Muscle layer of colon (tissue), 2 donors: Measurements from ENCODE around the gene VPS16.
A peak's percentile ranks its signal among the peaks of the same experiment; 100 is the strongest.

Experiments used
- H3K27ac ChIP-seq: one replicate; pipeline ENCODE4 v1.7.0; 2013; ENCODE audit warnings: low read depth, mild to moderate bottlenecking, low read length, moderate library complexity
- H3K27me3 ChIP-seq, 2 donors: one replicate each; pipeline ENCODE4 v1.7.0; 2013; ENCODE audit warnings: low read length in 2 of 2, mild to moderate bottlenecking in 2 of 2; ENCODE audit not compliant: insufficient read depth in 2 of 2, control insufficient read depth in 1 of 2
- H3K36me3 ChIP-seq: one replicate; pipeline ENCODE4 v1.7.0; 2013; ENCODE audit warnings: mild to moderate bottlenecking, low read length; ENCODE audit not compliant: insufficient read depth
- H3K4me1 ChIP-seq: one replicate; pipeline ENCODE4 v1.7.0; 2013; ENCODE audit warnings: mild to moderate bottlenecking, low read length; ENCODE audit not compliant: insufficient read depth
- H3K4me3 ChIP-seq, 2 donors: one replicate each; pipeline ENCODE4 v1.7.0; 2013; ENCODE audit warnings: low read length in 2 of 2, low read depth in 1 of 2, mild to moderate bottlenecking in 1 of 2, moderate library complexity in 1 of 2
- H3K9ac ChIP-seq: one replicate; pipeline ENCODE4 v1.7.0; 2013; ENCODE audit warnings: low read length
- H3K9me3 ChIP-seq: one replicate; pipeline ENCODE4 v1.7.0; 2013; ENCODE audit warnings: mild to moderate bottlenecking, low read length
- donor health status: abdominal sarcoma.
- donor health status: Adenocarcinoma of cecum.

VPS16 gene

GRCh38 chr20:2838847-2839671, 1.5 kb upstream of the VPS16 start:
- Histone ChIP-seq H3K4me3 (peak overlapping the region in 1 of 2 donors; percentile 85), H3K27ac (no peak overlapping the region), H3K36me3 (peaks cover 11% of the 10 kb centered on the region), H3K4me1 (peaks cover 20% of the 10 kb centered on the region), H3K27me3 (no peaks in the 10 kb centered on the region), H3K9ac (no peak overlapping the region), H3K9me3 (no peaks in the 10 kb centered on the region)

- H3K27ac ChIP-seq: peak overlapping the region; percentile 95
- no peaks in the 10 kb centered on the region for H3K9me3 ChIP-seq
- peak overlapping the region; percentile 82 to 85 for H3K4me3 ChIP-seq
- peaks cover 11% of the 10 kb centered on the region for H3K36me3 ChIP-seq
- H3K9ac ChIP-seq: peak overlapping the region; percentile 39
- peaks cover 20% of the 10 kb centered on the region for H3K4me1 ChIP-seq
- H3K27me3 ChIP-seq: no peaks in the 10 kb centered on the region
Observed at GRCh38 chr20:2839732-2840137, 810 bp upstream of the VPS16 start.

GRCh38 chr20:2840967-2841531, 504 bp downstream of the VPS16 start:
- Histone ChIP-seq H3K4me1 (peaks cover 20% of the 10 kb centered on the region), H3K9ac (peak overlapping the region; percentile 76), H3K27ac (peak overlapping the region; percentile 92), H3K27me3 (no peaks in the 10 kb centered on the region), H3K9me3 (no peaks in the 10 kb centered on the region), H3K36me3 (peaks cover 10% of the 10 kb centered on the region), H3K4me3 (peak overlapping the region; percentile 85 to 96)

DNA sequence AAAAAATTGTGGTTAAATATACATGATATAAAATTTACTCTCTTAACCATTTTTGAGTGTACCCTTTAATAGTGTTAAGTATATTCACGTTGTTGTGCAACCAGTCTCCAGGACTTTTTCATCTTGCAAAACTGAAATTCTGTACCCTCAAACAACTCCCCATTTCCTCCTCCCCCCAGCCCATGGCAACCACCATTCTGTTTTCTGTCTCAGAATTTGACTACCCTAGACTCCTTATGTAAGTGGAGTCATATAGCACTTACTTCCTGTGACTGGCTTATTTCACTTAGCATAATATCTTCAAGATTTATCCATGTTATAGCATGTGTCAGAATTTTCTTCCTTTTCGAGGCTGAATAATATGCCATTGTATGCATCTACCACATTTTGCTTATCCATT, 5.1 kb downstream of the VPS16 start:
- peaks cover 10% of the 10 kb centered on the region for H3K4me1 ChIP-seq
- no peaks in the 10 kb centered on the region for H3K9me3 ChIP-seq
- no peaks in the 10 kb centered on the region for H3K36me3 ChIP-seq
- H3K27ac ChIP-seq: no peak overlapping the region
- no peak overlapping the region for H3K9ac ChIP-seq
- no peak overlapping the region for H3K4me3 ChIP-seq
- no peaks in the 10 kb centered on the region for H3K27me3 ChIP-seq

DNA sequence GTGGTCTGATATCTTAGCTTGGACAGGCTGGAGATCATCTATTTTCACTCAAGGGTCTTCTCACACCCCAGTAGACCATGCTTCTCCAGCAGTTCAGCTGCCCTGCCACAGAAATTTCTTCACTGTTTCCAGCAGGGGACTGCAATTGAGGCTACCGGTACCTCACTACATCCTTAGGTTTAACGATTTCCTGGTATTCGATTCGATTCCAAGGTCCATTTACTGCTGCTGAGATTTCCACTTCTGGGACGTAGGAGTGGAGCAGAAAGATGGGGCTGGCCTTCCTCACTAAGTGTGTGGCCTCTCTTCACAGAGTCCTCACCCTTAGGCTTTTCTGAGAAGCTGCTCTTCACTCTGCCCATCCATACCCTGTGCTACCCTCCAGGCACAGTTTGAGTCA, 6.2 kb downstream of the VPS16 start:
- H3K27me3 ChIP-seq: no peaks in the 10 kb centered on the region
- no peaks in the 10 kb centered on the region for H3K36me3 ChIP-seq
- no peak overlapping the region for H3K9ac ChIP-seq
- no peaks in the 10 kb centered on the region for H3K9me3 ChIP-seq
- peaks cover 4% of the 10 kb centered on the region for H3K4me1 ChIP-seq
- H3K4me3 ChIP-seq: no peak overlapping the region
- no peak overlapping the region for H3K27ac ChIP-seq

- H3K9me3 ChIP-seq: no peaks in the 10 kb centered on the region
- no peaks in the 10 kb centered on the region for H3K27me3 ChIP-seq
- H3K27ac ChIP-seq: no peak overlapping the region
- peaks cover 3% of the 10 kb centered on the region for H3K4me1 ChIP-seq
- H3K4me3 ChIP-seq: no peak overlapping the region
- no peaks in the 10 kb centered on the region for H3K36me3 ChIP-seq
- no peak overlapping the region for H3K9ac ChIP-seq
Observed at GRCh38 chr20:2847802-2848201, 7.3 kb downstream of the VPS16 start.

DNA sequence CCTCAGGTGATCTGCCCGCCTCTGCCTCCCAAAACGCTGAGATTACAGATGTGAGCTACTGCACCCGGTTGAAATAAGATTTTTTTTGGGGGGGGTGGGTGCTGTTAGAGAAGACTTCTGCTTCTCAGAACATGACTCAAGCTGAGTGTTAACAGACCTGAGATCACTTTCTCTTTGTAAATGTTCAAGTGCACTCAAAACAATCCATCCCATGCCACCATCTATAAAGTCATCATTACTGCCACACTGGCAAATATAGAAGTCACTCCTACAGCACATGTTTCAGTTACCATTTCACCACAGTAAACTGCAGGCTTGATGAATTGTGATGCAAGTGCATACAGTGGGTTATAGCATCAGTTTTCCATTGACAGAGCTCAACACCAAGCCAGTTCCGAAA, 9.0 kb downstream of the VPS16 start:
- peaks cover 3% of the 10 kb centered on the region for H3K4me1 ChIP-seq
- H3K27ac ChIP-seq: no peak overlapping the region
- no peaks in the 10 kb centered on the region for H3K9me3 ChIP-seq
- no peaks in the 10 kb centered on the region for H3K27me3 ChIP-seq
- H3K9ac ChIP-seq: no peak overlapping the region
- H3K4me3 ChIP-seq: no peak overlapping the region
- no peaks in the 10 kb centered on the region for H3K36me3 ChIP-seq

DNA sequence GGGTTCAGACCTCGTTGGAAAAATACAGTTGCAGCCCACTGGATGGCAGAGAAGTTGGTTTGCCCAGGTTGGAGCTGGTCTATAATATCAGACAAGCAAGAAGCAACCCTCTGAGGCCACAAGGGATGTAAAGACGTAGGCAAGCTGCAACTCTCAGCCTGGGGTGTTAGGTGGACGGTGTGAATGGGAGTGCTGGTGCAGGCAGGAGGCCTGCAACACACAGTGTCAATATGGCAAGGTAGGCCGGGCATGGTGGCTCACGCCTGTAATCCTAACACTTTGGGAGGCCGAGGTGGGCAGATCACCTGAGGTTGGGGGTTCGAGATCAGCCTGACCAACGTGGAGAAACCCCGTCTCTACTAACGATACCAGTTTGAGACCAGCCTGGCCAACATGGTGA, 10.5 kb downstream of the VPS16 start:
- peaks cover 3% of the 10 kb centered on the region for H3K4me1 ChIP-seq
- no peak overlapping the region for H3K9ac ChIP-seq
- no peaks in the 10 kb centered on the region for H3K9me3 ChIP-seq
- no peak overlapping the region for H3K4me3 ChIP-seq
- H3K27me3 ChIP-seq: no peaks in the 10 kb centered on the region
- no peak overlapping the region for H3K27ac ChIP-seq
- H3K36me3 ChIP-seq: no peaks in the 10 kb centered on the region

DNA sequence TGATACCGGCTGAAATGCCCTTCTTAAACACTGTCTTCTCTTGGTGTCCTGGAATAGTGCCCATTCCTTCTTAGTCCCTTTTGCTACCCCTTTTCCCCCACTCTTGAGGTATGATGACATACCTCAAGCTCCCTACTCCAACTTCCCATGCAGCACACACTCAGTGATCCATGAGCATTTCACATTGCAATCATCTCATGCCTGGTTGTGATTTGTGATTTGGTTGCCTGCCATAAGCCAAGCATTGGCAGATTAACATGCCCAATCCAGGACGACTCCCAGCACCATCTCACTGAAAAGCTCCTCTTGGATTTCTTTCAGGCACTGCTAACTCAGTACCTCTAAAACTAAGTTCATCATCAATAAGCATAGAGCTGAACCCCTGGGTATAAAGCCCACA, 18.0 kb downstream of the VPS16 start:
- Histone ChIP-seq H3K4me3 (no peak overlapping the region), H3K27me3 (no peaks in the 10 kb centered on the region), H3K4me1 (no peaks in the 10 kb centered on the region), H3K36me3 (peaks cover 30% of the 10 kb centered on the region), H3K9me3 (no peaks in the 10 kb centered on the region), H3K9ac (no peak overlapping the region), H3K27ac (no peak overlapping the region)

- Histone ChIP-seq H3K27me3 (no peaks in the 10 kb centered on the region), H3K4me3 (no peak overlapping the region), H3K9me3 (no peaks in the 10 kb centered on the region), H3K9ac (no peak overlapping the region), H3K4me1 (no peaks in the 10 kb centered on the region), H3K27ac (no peak overlapping the region), H3K36me3 (peaks cover 38% of the 10 kb centered on the region)
Observed at GRCh38 chr20:2859330-2860121, 19.0 kb downstream of the VPS16 start.

DNA sequence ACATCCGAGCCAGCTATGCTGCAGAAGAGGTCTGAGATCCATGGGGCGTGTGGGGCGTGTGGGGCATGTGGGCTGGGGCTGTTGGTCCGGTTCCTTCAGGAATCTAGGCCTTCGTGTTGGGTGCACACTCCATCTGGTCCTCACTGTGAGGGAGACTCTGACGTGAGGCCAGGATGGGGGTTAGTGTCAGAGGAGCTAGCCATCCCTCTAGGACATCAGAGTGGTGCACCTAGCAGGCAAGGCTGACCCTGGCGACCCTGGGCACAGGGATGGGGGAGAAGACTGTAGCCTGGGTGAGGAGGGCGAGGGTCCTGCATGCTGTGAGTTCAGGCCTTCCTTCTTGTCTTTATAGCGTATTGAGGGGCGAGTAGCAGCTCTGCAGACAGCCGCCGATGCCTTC, 24.1 kb downstream of the VPS16 start:
- Histone ChIP-seq H3K4me1 (no peaks in the 10 kb centered on the region), H3K4me3 (no peak overlapping the region), H3K27me3 (no peaks in the 10 kb centered on the region), H3K27ac (no peak overlapping the region), H3K9me3 (no peaks in the 10 kb centered on the region), H3K36me3 (peaks cover 52% of the 10 kb centered on the region), H3K9ac (no peak overlapping the region)
